ENCODE results near the gene DIAPH2.

Gene DIAPH2

DNA sequence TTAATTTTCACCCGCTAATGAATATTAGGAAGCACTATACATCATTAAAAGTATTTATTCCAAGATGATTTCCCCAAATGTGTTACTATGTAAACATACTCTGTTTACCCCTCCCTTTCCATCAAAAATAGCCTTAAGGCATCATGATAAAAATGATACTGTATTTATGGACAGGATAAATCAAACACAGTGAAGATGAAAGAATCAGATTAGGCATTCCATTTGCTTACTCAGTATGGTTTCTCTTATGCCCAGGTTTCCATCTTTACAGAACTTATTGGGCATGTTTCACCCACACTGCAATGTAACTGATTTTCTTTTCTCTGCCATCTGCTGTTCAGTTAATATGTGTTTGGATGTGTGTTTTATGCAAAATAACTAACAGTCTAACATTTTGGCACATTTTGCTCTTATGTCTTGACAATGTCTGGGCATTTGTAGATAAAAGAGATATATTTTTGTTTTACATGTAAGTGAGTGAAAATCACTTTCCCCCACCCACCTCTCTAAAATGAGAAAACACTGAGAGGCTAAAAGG is 644.3 kb downstream of the DIAPH2 start:
- TF ChIP-seq ELF4 (IDR thresholded peaks at IDR 0.05) (no peak), ARNT (IDR thresholded peaks at IDR 0.05) (no peak), TARDBP (IDR thresholded peaks at IDR 0.05) (no peak), SP1 (IDR thresholded peaks at IDR 0.05) (no peak)
- ChIA-PET CTCF (no interaction called here), POLR2A (no interaction called here)

DNA sequence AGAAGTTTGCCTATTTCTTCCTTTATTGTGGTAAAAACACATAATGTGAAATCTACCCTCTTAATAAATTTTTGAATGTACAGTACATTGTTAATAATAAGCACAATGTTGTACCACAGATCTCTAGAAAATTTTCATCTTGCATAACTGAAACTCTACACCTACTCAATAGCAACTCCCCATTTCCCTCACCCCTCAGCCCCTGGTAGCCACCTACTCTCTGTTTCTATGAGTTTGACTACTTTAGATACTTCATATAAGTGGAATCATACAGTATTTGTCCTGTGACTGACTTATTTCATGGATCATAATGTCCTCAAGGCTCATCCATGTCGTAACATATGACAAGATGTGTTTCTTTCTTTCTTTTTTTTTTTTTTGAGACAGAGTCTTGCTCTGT is 645.5 kb downstream of the DIAPH2 start:
- DNase-seq (ENCODE audit: extremely low spot score) = no peak
- POLR2A ChIA-PET = no interaction called here
- CTCF ChIA-PET = no interaction called here
- TF ChIP-seq FOXA1 (IDR thresholded peaks at IDR 0.05) (no peak), ARNT (IDR thresholded peaks at IDR 0.05) (no peak)

More for the DNA sequence above, 644.3 kb downstream of the DIAPH2 start:
- DNase-seq (ENCODE audit: extremely low spot score) = no peak

DNA sequence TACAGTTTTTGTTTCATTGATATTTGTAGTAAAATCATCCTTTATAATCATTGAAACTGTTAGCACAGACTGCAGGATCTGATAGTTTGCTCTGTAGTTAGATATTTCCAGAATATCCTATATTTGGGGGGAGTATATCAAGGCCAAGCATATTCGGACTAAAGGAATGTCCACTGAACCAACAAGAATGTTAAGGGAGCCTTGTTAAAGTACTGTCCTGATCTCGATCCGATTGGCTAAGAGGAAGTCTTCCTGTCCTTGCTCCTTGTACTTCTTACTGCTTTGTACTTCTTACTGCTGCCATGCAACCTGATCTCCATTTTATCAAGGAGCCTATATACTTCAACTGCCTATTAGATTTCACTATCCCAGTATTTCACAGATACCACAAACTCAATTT is 648.3 kb downstream of the DIAPH2 start:
- CTCF ChIA-PET = no interaction called here
- no peak for DNase-seq (ENCODE audit: extremely low spot score)
- POLR2A ChIA-PET = no interaction called here
- TF ChIP-seq, protein P1, sequence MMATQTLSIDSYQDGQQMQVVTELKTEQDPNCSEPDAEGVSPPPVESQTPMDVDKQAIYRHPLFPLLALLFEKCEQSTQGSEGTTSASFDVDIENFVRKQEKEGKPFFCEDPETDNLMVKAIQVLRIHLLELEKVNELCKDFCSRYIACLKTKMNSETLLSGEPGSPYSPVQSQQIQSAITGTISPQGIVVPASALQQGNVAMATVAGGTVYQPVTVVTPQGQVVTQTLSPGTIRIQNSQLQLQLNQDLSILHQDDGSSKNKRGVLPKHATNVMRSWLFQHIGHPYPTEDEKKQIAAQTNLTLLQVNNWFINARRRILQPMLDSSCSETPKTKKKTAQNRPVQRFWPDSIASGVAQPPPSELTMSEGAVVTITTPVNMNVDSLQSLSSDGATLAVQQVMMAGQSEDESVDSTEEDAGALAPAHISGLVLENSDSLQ (IDR thresholded peaks at IDR 0.05) = no peak
- TF ChIP-seq LEF1 (IDR thresholded peaks at IDR 0.05; ENCODE audit: borderline replicate concordance) (no peak), CTBP1 (IDR thresholded peaks at IDR 0.05; ENCODE audit: borderline replicate concordance) (no peak), FOXA1 (IDR thresholded peaks at IDR 0.05) (no peak)

DNA sequence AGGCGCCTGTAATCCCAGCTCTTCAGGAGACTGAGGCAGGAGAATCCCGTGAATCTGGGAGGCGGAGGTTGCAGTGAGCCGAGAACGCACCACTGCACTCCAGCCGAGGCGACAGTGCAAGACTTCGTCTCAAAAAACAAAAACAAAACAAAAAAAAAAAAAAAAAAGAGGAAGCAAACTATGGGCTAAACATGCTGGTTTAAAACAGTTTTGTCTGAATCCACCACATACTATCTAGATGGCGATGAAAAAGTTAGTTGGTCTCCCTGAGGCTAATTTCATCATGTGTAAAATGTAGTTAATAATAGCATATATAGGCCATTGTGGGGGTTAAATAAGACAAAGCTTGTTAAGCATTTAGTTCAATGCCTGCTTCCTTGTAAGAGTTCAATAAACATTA is 650.2 kb downstream of the DIAPH2 start:
- TF ChIP-seq ARNT (IDR thresholded peaks at IDR 0.05) (no peak), NFRKB (IDR thresholded peaks at IDR 0.05) (no peak), BHLHE40 (IDR thresholded peaks at IDR 0.05; ENCODE audit: borderline replicate concordance) (no peak), TARDBP (IDR thresholded peaks at IDR 0.05) (no peak), CTBP1 (IDR thresholded peaks at IDR 0.05; ENCODE audit: borderline replicate concordance) (no peak), ZNF384 (IDR thresholded peaks at IDR 0.05) (no peak), SUZ12 (IDR thresholded peaks at IDR 0.05) (no peak), SP1 (IDR thresholded peaks at IDR 0.05) (no peak), FOXK2 (IDR thresholded peaks at IDR 0.05) (no peak), FOXM1 (IDR thresholded peaks at IDR 0.05; ENCODE audit: borderline replicate concordance) (no peak)
- TF ChIP-seq, protein P1 (IDR thresholded peaks at IDR 0.05) = no peak
- ChIA-PET POLR2A (no interaction called here), CTCF (no interaction called here)
- DNase-seq (ENCODE audit: extremely low spot score) = no peak

DNA sequence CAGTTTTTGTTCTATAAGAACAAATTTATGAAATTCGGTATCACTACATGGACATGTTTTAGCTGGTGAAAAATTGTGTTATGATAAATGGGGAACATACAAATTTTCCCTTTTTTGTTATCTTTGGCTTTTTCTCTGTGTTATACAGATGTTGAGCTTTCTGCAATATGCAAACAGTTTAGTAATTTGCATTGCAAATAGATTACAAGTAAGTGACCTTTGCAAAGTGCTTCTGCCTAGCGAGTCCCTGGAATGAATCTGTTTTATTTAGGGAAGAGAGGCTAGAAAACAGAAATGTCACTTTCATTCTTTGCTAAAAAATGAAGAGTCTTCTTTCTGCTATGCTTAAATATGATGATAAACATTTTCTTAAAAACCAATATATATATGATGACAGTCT is 660.1 kb downstream of the DIAPH2 start:
- TF ChIP-seq LEF1 (IDR thresholded peaks at IDR 0.05; ENCODE audit: borderline replicate concordance) (no peak), ARNT (IDR thresholded peaks at IDR 0.05) (no peak), TARDBP (IDR thresholded peaks at IDR 0.05) (no peak), FOXK2 (IDR thresholded peaks at IDR 0.05) (no peak), SP1 (IDR thresholded peaks at IDR 0.05) (no peak), SUZ12 (IDR thresholded peaks at IDR 0.05) (no peak), ELF4 (IDR thresholded peaks at IDR 0.05) (no peak), FOXM1 (IDR thresholded peaks at IDR 0.05; ENCODE audit: borderline replicate concordance) (no peak), NFRKB (IDR thresholded peaks at IDR 0.05) (no peak), ZNF384 (IDR thresholded peaks at IDR 0.05) (no peak), HDGF (IDR thresholded peaks at IDR 0.05; ENCODE audit: borderline replicate concordance) (no peak), FOXA1 (IDR thresholded peaks at IDR 0.05) (no peak), CTBP1 (IDR thresholded peaks at IDR 0.05; ENCODE audit: borderline replicate concordance) (no peak), L3MBTL2 (conservative IDR thresholded peaks at IDR 0.05) (no peak), BHLHE40 (IDR thresholded peaks at IDR 0.05; ENCODE audit: borderline replicate concordance) (no peak)
- TF ChIP-seq, protein P1 (IDR thresholded peaks at IDR 0.05) = no peak
- no peak for DNase-seq (ENCODE audit: extremely low spot score)
- ChIA-PET POLR2A (no interaction called here), CTCF (no interaction called here)

DNA sequence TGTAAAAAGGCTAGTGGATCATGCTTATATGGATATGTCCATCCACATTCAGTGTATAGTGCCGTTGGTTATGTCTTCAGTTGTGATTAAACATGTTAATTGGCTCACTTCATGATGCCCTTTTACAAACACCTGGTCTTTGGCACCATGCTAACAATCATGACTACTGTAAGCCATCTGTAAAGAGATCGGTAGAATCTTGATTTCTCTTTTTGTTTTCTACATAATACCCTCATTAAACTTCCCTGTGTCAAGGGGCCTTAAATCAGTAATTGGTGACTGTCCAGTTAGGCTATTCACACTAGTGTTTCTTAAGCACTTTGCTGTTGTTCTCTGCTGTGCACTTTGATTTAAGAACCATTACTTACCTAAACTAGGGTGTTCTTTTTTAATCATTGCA is 674.3 kb downstream of the DIAPH2 start:
- ChIA-PET CTCF (no interaction called here), POLR2A (no interaction called here)
- DNase-seq (ENCODE audit: extremely low spot score) = no peak
- TF ChIP-seq CTBP1 (IDR thresholded peaks at IDR 0.05; ENCODE audit: borderline replicate concordance) (no peak), SP1 (IDR thresholded peaks at IDR 0.05) (no peak), LEF1 (IDR thresholded peaks at IDR 0.05; ENCODE audit: borderline replicate concordance) (no peak), FOXK2 (IDR thresholded peaks at IDR 0.05) (no peak)
- TF ChIP-seq, protein P1 (IDR thresholded peaks at IDR 0.05) = no peak

DNA sequence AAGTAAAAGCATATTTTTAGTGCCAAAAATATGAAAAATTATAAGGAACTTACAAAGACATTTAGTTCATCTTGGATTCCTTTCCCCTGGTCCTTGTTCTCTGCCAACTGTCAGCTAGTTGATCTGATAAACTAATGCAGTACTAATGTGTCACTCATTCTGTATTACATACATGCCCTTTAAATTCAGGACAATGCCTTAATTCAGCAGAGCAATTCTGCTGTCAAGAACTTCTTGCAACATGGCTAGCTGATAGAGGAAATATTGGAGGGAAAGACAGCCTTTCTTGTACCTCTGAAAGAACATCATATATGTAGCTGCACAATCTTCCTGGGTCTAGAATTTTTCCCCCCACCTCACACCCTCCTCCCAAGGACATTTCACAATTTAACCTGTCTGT is 679.2 kb downstream of the DIAPH2 start:
- TF ChIP-seq NFRKB (IDR thresholded peaks at IDR 0.05) (no peak), ARNT (IDR thresholded peaks at IDR 0.05) (no peak), FOXA1 (IDR thresholded peaks at IDR 0.05) (no peak), ZNF384 (IDR thresholded peaks at IDR 0.05) (no peak), BHLHE40 (IDR thresholded peaks at IDR 0.05; ENCODE audit: borderline replicate concordance) (no peak), ELF4 (IDR thresholded peaks at IDR 0.05) (no peak), L3MBTL2 (conservative IDR thresholded peaks at IDR 0.05) (no peak), CTBP1 (IDR thresholded peaks at IDR 0.05; ENCODE audit: borderline replicate concordance) (no peak), SUZ12 (IDR thresholded peaks at IDR 0.05) (no peak), SP1 (IDR thresholded peaks at IDR 0.05) (no peak), FOXM1 (IDR thresholded peaks at IDR 0.05; ENCODE audit: borderline replicate concordance) (no peak), HDGF (IDR thresholded peaks at IDR 0.05; ENCODE audit: borderline replicate concordance) (no peak), FOXK2 (IDR thresholded peaks at IDR 0.05) (no peak), TARDBP (IDR thresholded peaks at IDR 0.05) (no peak), LEF1 (IDR thresholded peaks at IDR 0.05; ENCODE audit: borderline replicate concordance) (no peak)
- TF ChIP-seq, protein P1 (IDR thresholded peaks at IDR 0.05) = no peak
- DNase-seq (ENCODE audit: extremely low spot score) = no peak
- POLR2A ChIA-PET = no interaction called here
- CTCF ChIA-PET = no interaction called here
